CD4-positive, alpha-beta memory T cell (primary cell): ENCODE data around the gene FOXD2. TPM values are rescaled to one million over a fixed set of nuclear protein-coding genes. Genes with fewer than 3 reads are reported as not detected.
"Not testable (repeated sequence)": the region's sequence is repeated elsewhere in the genome, so short reads cannot be mapped to it uniquely, and the experiment has no call there.

Experiments
- CTCF ChIA-PET: fragments of 350-600 bp; sonication (Branson Sonifier 250); formaldehyde crosslinking; loops from one replicate; lab custom pipeline; 2021; ENCODE audit warnings: inconsistent platforms; ENCODE audit not compliant: partially characterized antibody; lab: Charles Lee
- POLR2A ChIA-PET: fragments of 350-600 bp; sonication (Branson Sonifier 250); formaldehyde crosslinking; loops from one replicate; lab custom pipeline; 2021; ENCODE audit not compliant: partially characterized antibody; lab: Charles Lee
- DNase-seq, 5 donors: peaks; one replicate each; pipeline versions ENCODE4 v3.0.0 to v3.0.0-alpha.2; 2020 to 2022; ENCODE audit warnings: mixed read lengths in 1 of 5
- H3K27ac ChIP-seq: one replicate; pipeline ENCODE4 v1.7.0; 2013; ENCODE audit warnings: low read depth, low read length
- H3K27me3 ChIP-seq: 2 replicates; pipeline ENCODE4 v1.7.0; 2013; ENCODE audit warnings: mild to moderate bottlenecking, low read length, moderate library complexity; ENCODE audit not compliant: insufficient read depth
- H3K36me3 ChIP-seq: 2 replicates; pipeline ENCODE4 v1.7.0; 2013; ENCODE audit warnings: mild to moderate bottlenecking, low read length, moderate library complexity; ENCODE audit not compliant: insufficient read depth
- H3K4me1 ChIP-seq: 2 replicates; pipeline ENCODE4 v1.7.0; 2013; ENCODE audit warnings: mild to moderate bottlenecking, low read length, moderate library complexity; ENCODE audit not compliant: insufficient read depth
- H3K4me3 ChIP-seq, 2 donors: one replicate each; pipeline ENCODE4 v1.7.0; 2013; ENCODE audit warnings: low read length in 2 of 2, mild to moderate bottlenecking in 1 of 2
- H3K9me3 ChIP-seq, 2 donors: one replicate each; pipeline ENCODE4 v1.7.0; 2013; ENCODE audit warnings: low read length in 2 of 2, control low read depth in 1 of 2; ENCODE audit not compliant: control insufficient read depth in 1 of 2
- H3K27ac Mint-ChIP-seq, 7 donors: one replicate each; pipeline ENCODE4 v1.8.0; 2020 to 2021; ENCODE audit warnings: mixed read lengths in 7 of 7, mild to moderate bottlenecking in 6 of 7, inconsistent platforms in 3 of 7, moderate library complexity in 3 of 7
- H3K27me3 Mint-ChIP-seq, 2 donors: one replicate each; pipeline ENCODE4 v1.8.0; 2020 to 2021; ENCODE audit warnings: mixed read lengths in 2 of 2
- H3K36me3 Mint-ChIP-seq, 2 donors: one replicate each; pipeline ENCODE4 v1.8.0; 2020 to 2021; ENCODE audit warnings: mixed read lengths in 2 of 2, inconsistent platforms in 1 of 2, mild to moderate bottlenecking in 1 of 2
- H3K4me1 Mint-ChIP-seq, 4 donors: one replicate each; pipeline ENCODE4 v1.8.0; 2020 to 2021; ENCODE audit warnings: mixed read lengths in 4 of 4, mild to moderate bottlenecking in 1 of 4
- H3K4me3 Mint-ChIP-seq, 8 donors: one replicate each; pipeline ENCODE4 v1.8.0; 2020 to 2021; ENCODE audit warnings: mixed read lengths in 8 of 8, mild to moderate bottlenecking in 7 of 8, moderate library complexity in 6 of 8, inconsistent platforms in 3 of 8
- H3K9me3 Mint-ChIP-seq, 8 donors: one replicate each; pipeline ENCODE4 v1.8.0; 2020 to 2021; ENCODE audit warnings: mixed read lengths in 8 of 8, mild to moderate bottlenecking in 5 of 8, inconsistent platforms in 3 of 8, moderate library complexity in 1 of 8
- intact Hi-C: fragments of 100-400 bp; cut with micrococcal nuclease; formaldehyde crosslinking; loops from one replicate; pipeline ENCODE4 v1.15.1; 2023
- polyA plus RNA-seq, 2 donors: library from polyadenylated mRNA; unstranded; fragments of 300-500 nt; fragmentation: Illumina TruSeq; gene quantifications; one replicate each; pipeline ENCODE4 v1.2.3, GENCODE V29; 2021
- total RNA-seq, 2 experiments: library from RNA; stranded (reverse); gene quantifications; one replicate each; pipeline ENCODE4 v1.2.3, GENCODE V29; 2021

Gene FOXD2
- total and polyA plus RNA-seq, 4 experiments from 2014 or later, result 0.07 to 0.73 (median 0.37) TPM

DNA sequence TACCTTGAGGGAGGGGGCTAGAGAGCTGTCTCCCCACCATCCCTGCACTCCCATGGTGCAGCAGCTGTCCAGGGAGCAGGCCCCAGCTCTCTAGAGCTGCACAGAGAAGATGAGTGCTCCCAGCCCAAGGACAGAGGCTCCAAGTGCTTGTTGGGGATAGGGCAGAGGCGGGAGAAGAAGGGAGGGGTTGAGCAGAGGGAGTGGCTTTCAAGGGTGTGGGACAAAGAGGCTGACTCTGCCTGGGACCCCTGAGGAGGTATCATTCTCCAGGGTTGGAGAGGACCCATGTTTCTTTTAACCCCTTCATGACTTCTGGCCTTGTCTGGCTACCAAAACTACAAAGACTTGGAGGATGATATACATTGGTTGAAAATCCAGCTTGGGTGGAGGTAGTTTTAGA lies 14.6 kb downstream of the FOXD2 start:
- ChIA-PET CTCF (interaction anchor here (1.4 to 2.2 kb wide), 2 partner anchors 15 to 258 kb away, joined by 4 to 12 read pairs; partner anchors contain the start of gene FOXD2), POLR2A (no interaction called here)
- H3K4me3 ChIP-seq, result no peak overlapping the region
- no peak overlapping the region for H3K27ac Mint-ChIP-seq
- no peaks in the 10 kb centered on the region for H3K9me3 ChIP-seq
- peaks cover 37% of the 10 kb centered on the region for H3K27me3 ChIP-seq
- no peaks in the 10 kb centered on the region for H3K36me3 Mint-ChIP-seq
- H3K4me3 Mint-ChIP-seq, result no peak overlapping the region
- DNase-seq, result no peak
- no peaks in the 10 kb centered on the region for H3K4me1 ChIP-seq
- intact Hi-C loops, result no loop called here
- peaks cover 0 to 1% (median 0%) of the 10 kb centered on the region in 4 donors for H3K4me1 Mint-ChIP-seq
- H3K9me3 Mint-ChIP-seq, result peaks cover 0 to 2% (median 0%) of the 10 kb centered on the region in 8 donors
- no peaks in the 10 kb centered on the region for H3K36me3 ChIP-seq
- no peak overlapping the region for H3K27ac ChIP-seq
- peaks cover 36 to 57% of the 10 kb centered on the region in 2 donors for H3K27me3 Mint-ChIP-seq

DNA sequence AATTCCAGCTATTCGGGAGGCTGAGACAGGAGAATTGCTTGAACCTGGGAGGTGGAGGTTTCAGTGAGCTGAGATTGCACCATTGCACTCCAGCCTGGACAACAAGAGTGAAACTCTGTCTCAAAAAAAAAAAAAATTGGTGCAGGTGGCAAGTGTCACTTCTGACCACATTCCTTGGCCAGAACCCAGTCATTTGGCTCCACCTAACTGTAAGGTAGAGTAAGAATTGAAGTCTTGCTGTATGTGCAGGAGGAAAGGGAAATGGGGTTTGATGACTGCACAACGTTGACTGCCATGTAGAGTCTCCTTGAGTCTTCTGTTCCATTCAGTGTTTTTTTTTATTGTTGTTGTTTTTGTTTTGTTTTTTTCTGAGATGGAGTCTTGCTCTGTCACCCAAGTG lies 16.1 kb downstream of the FOXD2 start:
- H3K9me3 Mint-ChIP-seq, H3K4me1 ChIP-seq, H3K27ac Mint-ChIP-seq, H3K27ac ChIP-seq, H3K4me3 Mint-ChIP-seq, H3K4me3 ChIP-seq, DNase-seq, H3K9me3 ChIP-seq, H3K36me3 Mint-ChIP-seq, H3K4me1 Mint-ChIP-seq, intact Hi-C loops, POLR2A ChIA-PET, H3K36me3 ChIP-seq: not testable (repeated sequence)
- peaks cover 26% of the 10 kb centered on the region for H3K27me3 ChIP-seq
- H3K27me3 Mint-ChIP-seq, result peaks cover 43 to 56% of the 10 kb centered on the region in 2 donors
- CTCF ChIA-PET, result interaction anchor here (2.2 kb wide), 1 partner anchor 16 kb away, joined by 12 read pairs; the partner anchor contains the start of gene FOXD2

DNA sequence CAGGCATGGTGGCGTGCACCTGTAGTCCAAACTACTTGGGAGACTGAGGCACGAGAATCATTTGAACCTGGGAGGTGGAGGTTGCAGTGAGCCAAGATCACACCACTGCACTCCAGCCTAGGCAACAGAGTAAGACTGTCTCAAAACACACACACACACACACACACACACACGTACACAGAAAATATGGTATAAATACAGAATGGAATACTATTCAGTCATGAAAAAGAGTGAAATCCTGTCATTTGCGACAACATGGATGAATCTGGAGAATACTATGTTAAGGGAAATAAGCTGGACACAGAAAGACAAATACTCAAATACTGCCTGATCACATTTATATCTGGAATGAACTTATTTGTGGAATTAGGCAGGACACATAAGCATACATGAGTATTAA lies 18.4 kb downstream of the FOXD2 start:
- H3K27me3 Mint-ChIP-seq, result peaks cover 43 to 58% of the 10 kb centered on the region in 2 donors
- ChIA-PET CTCF (no interaction called here), POLR2A (interaction anchor here (1.5 kb wide), 1 partner anchor 12 kb away, joined by 3 read pairs; no protein-coding TSS in a partner anchor)
- no peaks in the 10 kb centered on the region for H3K36me3 ChIP-seq
- no peak overlapping the region for H3K27ac ChIP-seq
- H3K4me1 Mint-ChIP-seq, result no peaks in the 10 kb centered on the region
- no peaks in the 10 kb centered on the region for H3K36me3 Mint-ChIP-seq
- intact Hi-C loops, result no loop called here
- H3K4me3 ChIP-seq, result no peak overlapping the region
- peaks cover 0 to 3% (median 0%) of the 10 kb centered on the region in 8 donors for H3K9me3 Mint-ChIP-seq
- no peak overlapping the region for H3K27ac Mint-ChIP-seq
- H3K9me3 ChIP-seq, result no peaks in the 10 kb centered on the region
- no peak overlapping the region for H3K4me3 Mint-ChIP-seq
- no peaks in the 10 kb centered on the region for H3K4me1 ChIP-seq
- DNase-seq, result no peak
- peaks cover 18% of the 10 kb centered on the region for H3K27me3 ChIP-seq

DNA sequence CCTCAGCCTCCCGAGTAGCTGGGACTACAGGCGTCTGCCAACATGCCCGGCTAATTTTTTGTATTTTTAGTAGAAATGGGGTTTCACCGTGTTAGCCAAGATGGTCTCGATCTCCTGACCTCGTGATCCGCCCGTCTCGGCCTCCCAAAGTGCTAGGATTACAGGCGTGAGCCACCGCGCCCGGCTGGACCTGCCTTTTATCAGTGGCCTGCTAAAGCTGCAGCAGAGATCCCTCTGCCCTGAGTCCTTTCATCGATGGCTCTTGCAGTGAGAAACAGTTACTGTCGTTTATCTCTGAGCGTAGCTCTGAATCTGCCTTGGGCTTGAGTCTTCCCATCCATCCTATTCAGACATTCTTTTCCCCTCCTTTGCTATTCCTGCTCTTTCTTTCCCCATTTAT lies 19.7 kb downstream of the FOXD2 start:
- H3K27me3 Mint-ChIP-seq, result peaks cover 46 to 62% of the 10 kb centered on the region in 2 donors
- H3K9me3 Mint-ChIP-seq, H3K4me1 ChIP-seq, CTCF ChIA-PET, H3K36me3 ChIP-seq, intact Hi-C loops, H3K4me3 ChIP-seq, H3K4me3 Mint-ChIP-seq, DNase-seq, H3K27ac ChIP-seq, H3K36me3 Mint-ChIP-seq, POLR2A ChIA-PET, H3K9me3 ChIP-seq, H3K27ac Mint-ChIP-seq, H3K4me1 Mint-ChIP-seq: not testable (repeated sequence)
- H3K27me3 ChIP-seq, result peaks cover 14% of the 10 kb centered on the region

DNA sequence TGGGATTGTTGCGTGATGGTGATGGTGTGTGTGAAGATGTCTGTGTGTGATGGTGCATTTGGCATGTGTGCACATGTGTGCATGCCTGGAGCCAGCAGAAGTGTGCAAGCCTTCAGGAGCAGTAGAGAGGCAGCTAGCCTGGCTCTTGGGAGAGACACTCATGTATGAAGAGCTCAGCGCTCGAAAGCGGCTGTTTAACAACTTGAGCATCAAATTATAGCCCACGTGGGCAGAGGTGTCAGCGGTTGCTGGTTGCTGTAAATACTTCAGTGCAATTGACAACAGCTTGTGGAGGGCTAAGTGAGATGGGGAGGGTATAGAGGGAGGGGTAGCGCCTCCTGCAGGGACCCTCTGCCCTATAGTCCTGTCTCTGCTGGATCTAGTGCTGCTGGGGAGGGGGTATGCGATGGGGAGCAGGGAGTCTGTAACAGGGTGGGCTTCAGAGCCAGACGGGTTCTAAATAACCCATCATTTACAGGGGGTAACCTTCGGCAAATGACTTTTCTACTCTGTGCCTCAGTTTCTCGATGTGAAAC lies 21.5 kb downstream of the FOXD2 start:
- CTCF ChIA-PET, result interaction anchor here (1.0 kb wide), 1 partner anchor 22 kb away, joined by 3 read pairs; the partner anchor contains the start of gene FOXD2

DNA sequence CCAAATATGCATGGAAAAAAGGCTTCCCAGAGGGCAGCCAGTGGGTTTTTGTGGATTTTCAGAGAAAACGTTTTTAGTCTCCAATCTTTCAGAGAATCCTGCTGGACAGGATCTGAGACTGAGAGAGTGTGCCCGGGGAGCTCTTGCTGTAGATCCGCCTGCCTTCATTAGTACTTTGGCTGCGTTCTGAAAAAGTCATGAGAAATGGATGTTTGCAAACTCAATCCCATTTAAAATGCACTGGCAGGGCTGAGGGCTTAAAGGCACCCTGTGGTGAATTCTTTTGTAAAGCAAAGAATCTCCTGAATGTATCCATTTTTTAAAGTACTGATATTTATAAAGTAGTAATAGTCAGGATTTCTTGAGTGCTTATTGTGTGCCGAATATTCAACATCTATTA lies 22.2 kb downstream of the FOXD2 start:
- peaks cover 0 to 3% (median 0%) of the 10 kb centered on the region in 8 donors for H3K9me3 Mint-ChIP-seq
- H3K27me3 Mint-ChIP-seq, result peaks cover 50 to 61% of the 10 kb centered on the region in 2 donors
- Histone ChIP-seq H3K4me3 (no peak overlapping the region), H3K36me3 (no peaks in the 10 kb centered on the region), H3K4me1 (no peaks in the 10 kb centered on the region), H3K27me3 (peaks cover 14% of the 10 kb centered on the region), H3K27ac (no peak overlapping the region), H3K9me3 (no peaks in the 10 kb centered on the region)
- H3K4me1 Mint-ChIP-seq, result no peaks in the 10 kb centered on the region
- no peaks in the 10 kb centered on the region for H3K36me3 Mint-ChIP-seq
- no peak for DNase-seq
- H3K4me3 Mint-ChIP-seq, result no peak overlapping the region
- CTCF ChIA-PET, result no interaction called here
- POLR2A ChIA-PET, result no interaction called here
- intact Hi-C loops, result no loop called here
- H3K27ac Mint-ChIP-seq, result no peak overlapping the region

More for the DNA sequence above, 21.5 kb downstream of the FOXD2 start:
- H3K36me3 Mint-ChIP-seq, result no peaks in the 10 kb centered on the region
- H3K4me3 ChIP-seq, result no peak overlapping the region
- H3K36me3 ChIP-seq, result no peaks in the 10 kb centered on the region
- H3K9me3 Mint-ChIP-seq, result peaks cover 0 to 3% (median 0%) of the 10 kb centered on the region in 8 donors
- H3K4me1 Mint-ChIP-seq, result no peaks in the 10 kb centered on the region
- H3K4me3 Mint-ChIP-seq, result no peak overlapping the region
- no peaks in the 10 kb centered on the region for H3K4me1 ChIP-seq
- peaks cover 50 to 64% of the 10 kb centered on the region in 2 donors for H3K27me3 Mint-ChIP-seq
- no peaks in the 10 kb centered on the region for H3K9me3 ChIP-seq
- DNase-seq, result no peak
- no peak overlapping the region for H3K27ac Mint-ChIP-seq
- H3K27ac ChIP-seq, result no peak overlapping the region
- intact Hi-C loops, result no loop called here
- H3K27me3 ChIP-seq, result peaks cover 14% of the 10 kb centered on the region
- POLR2A ChIA-PET, result no interaction called here

DNA sequence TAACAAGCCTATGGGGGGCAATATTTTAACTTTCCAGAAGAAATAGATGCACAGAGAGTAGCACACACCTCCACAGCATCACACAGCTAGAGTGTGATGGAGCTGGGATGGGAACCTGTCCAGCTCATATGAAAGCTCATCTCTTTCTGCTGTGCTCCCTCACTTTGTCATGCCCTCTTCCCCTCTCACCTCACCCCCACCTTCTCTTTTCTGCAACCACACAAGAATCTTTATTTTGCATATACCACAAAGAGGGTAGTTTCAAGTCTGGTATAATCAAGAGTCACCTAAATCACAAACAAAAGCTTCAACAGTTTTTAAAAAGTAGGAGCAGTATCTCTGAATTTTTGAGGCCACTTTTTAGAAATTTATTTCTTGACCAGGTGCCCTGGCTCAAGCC lies 22.6 kb downstream of the FOXD2 start:
- intact Hi-C loops, result no loop called here
- peak overlapping the region in 1 of 7 donors; percentile 2 for H3K27ac Mint-ChIP-seq
- Histone ChIP-seq H3K36me3 (no peaks in the 10 kb centered on the region), H3K4me1 (no peaks in the 10 kb centered on the region), H3K4me3 (no peak overlapping the region), H3K27ac (no peak overlapping the region), H3K27me3 (peaks cover 14% of the 10 kb centered on the region), H3K9me3 (no peaks in the 10 kb centered on the region)
- no peak for DNase-seq
- H3K4me1 Mint-ChIP-seq, result no peaks in the 10 kb centered on the region
- H3K36me3 Mint-ChIP-seq, result no peaks in the 10 kb centered on the region
- CTCF ChIA-PET, result no interaction called here
- peaks cover 50 to 57% of the 10 kb centered on the region in 2 donors for H3K27me3 Mint-ChIP-seq
- H3K9me3 Mint-ChIP-seq, result peaks cover 0 to 3% (median 0%) of the 10 kb centered on the region in 8 donors
- POLR2A ChIA-PET, result no interaction called here
- no peak overlapping the region for H3K4me3 Mint-ChIP-seq
